ENCODE results near the gene TRIM13.

DNA sequence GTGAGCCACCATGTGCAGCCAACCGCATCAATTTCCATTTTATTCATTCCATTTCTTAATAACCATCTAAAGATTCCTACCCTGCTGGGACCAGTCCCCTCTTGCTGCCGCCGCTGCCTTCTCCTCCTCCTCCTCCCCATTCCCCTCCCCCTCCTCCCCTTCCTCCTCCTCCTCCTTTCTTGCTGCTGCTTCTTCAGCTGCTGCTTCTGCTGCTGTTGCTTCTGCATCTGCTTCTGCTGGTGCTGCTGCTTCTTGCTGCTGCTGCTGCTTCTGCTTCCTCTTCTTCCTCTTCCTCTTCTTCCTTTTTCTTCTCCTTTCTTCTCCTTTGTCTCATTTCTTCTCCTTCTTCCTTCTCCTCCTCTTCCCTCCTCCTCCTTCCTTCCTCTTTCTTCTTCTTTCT lies 40.7 kb upstream of the TRIM13 start:
- TF ChIP-seq, protein P1, sequence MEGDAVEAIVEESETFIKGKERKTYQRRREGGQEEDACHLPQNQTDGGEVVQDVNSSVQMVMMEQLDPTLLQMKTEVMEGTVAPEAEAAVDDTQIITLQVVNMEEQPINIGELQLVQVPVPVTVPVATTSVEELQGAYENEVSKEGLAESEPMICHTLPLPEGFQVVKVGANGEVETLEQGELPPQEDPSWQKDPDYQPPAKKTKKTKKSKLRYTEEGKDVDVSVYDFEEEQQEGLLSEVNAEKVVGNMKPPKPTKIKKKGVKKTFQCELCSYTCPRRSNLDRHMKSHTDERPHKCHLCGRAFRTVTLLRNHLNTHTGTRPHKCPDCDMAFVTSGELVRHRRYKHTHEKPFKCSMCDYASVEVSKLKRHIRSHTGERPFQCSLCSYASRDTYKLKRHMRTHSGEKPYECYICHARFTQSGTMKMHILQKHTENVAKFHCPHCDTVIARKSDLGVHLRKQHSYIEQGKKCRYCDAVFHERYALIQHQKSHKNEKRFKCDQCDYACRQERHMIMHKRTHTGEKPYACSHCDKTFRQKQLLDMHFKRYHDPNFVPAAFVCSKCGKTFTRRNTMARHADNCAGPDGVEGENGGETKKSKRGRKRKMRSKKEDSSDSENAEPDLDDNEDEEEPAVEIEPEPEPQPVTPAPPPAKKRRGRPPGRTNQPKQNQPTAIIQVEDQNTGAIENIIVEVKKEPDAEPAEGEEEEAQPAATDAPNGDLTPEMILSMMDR (IDR thresholded peaks at IDR 0.05; ENCODE audit: low read length): no peak
- no peak for TF ChIP-seq EZH2 (optimal IDR thresholded peaks at IDR 0.05; ENCODE audit: low read depth, low read length)

All from MM.1S (cell line).